Gastrocnemius medialis (tissue), 4 donors: ENCODE measurements around the gene LAP3.

Experiments used
- CTCF ChIP-seq, 5 experiments: fragments of 450-650 bp in 3 of 5; fragments of 200-600 bp in 2 of 5; sonication (generic) in 2 of 5; IDR thresholded peaks in 4 of 5; conservative IDR thresholded peaks in 1 of 5; 1 replicate in 4 of 5; 2 replicates in 1 of 5; pipeline ENCODE4 v1.5.1; 2016 to 2019; ENCODE audit warnings: antibody characterized with exemption in 5 of 5, mild to moderate bottlenecking in 3 of 5, moderate library complexity in 3 of 5
- POLR2A ChIP-seq, 2 donors: fragments of 450-650 bp; IDR thresholded peaks; one replicate each; pipeline ENCODE4 v1.6.1; 2017; ENCODE audit warnings: antibody characterized with exemption in 2 of 2, mild to moderate bottlenecking in 2 of 2, moderate library complexity in 2 of 2

DNA sequence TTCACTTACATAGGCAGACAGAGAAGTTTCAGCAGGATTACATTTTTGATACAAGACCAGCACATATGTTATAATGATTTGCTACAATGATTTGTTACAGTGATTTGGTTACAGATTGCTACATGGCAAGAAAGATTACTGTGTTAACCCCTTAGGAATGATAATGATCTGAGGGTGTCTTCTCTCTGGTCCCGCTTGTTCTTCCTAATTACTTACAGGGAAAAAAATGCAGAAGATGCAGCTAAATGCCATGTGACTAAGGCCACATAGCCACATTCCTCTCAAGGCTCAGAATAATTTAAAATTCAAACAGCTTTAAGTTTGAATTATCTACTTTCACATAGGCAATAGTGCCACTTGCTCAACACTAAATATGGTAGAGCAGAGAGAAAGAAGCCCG is 9.7 kb upstream of the LAP3 start:
- TF ChIP-seq CTCF (IDR thresholded peaks at IDR 0.05 in 4 of 5, conservative IDR thresholded peaks at IDR 0.05 in 1 of 5), result no peak
- no peak for TF ChIP-seq POLR2A (IDR thresholded peaks at IDR 0.05)
